Suprapubic skin (tissue), 4 donors: ENCODE results near the gene KLRK1.

ENCODE experiments used
- CTCF ChIP-seq, 2 donors: fragments of 200-600 bp in 1 of 2; fragments of 450-650 bp in 1 of 2; sonication (generic) in 1 of 2; IDR thresholded peaks; one replicate each; pipeline ENCODE4 v1.5.1; 2016 to 2019; ENCODE audit warnings: antibody characterized with exemption in 2 of 2, mild to moderate bottlenecking in 1 of 2, moderate library complexity in 1 of 2
- POLR2A ChIP-seq, 2 donors: fragments of 450-650 bp; IDR thresholded peaks; one replicate each; pipeline ENCODE4 v1.6.1; 2017; ENCODE audit warnings: antibody characterized with exemption in 2 of 2, mild to moderate bottlenecking in 2 of 2, moderate library complexity in 2 of 2
- POLR2AphosphoS5 ChIP-seq, 3 donors: sonication (generic); formaldehyde crosslinking; IDR thresholded peaks; one replicate each; pipeline ENCODE4 v1.6.1; 2017; ENCODE audit warnings: antibody characterized with exemption in 3 of 3

- TF ChIP-seq CTCF (IDR thresholded peaks at IDR 0.05) = no peak
- TF ChIP-seq POLR2A (IDR thresholded peaks at IDR 0.05) = no peak
- TF ChIP-seq POLR2AphosphoS5 (IDR thresholded peaks at IDR 0.05) = no peak
Measured at GRCh38 chr12:10341892-10342509, 47.8 kb downstream of the KLRK1 start.
